NCI-H1092 (cell line): ENCODE data around the gene MFAP1.
A peak's percentile ranks its signal among the peaks of the same experiment; 100 is the strongest.
"Not testable (repeated sequence)": the region's sequence is repeated elsewhere in the genome, so short reads cannot be mapped to it uniquely, and the experiment has no call there.

Experiments
- DNase-seq: peaks from one replicate; lab custom pipeline; 2025; lab: John Stamatoyannopoulos, UW

The MFAP1 gene

DNA sequence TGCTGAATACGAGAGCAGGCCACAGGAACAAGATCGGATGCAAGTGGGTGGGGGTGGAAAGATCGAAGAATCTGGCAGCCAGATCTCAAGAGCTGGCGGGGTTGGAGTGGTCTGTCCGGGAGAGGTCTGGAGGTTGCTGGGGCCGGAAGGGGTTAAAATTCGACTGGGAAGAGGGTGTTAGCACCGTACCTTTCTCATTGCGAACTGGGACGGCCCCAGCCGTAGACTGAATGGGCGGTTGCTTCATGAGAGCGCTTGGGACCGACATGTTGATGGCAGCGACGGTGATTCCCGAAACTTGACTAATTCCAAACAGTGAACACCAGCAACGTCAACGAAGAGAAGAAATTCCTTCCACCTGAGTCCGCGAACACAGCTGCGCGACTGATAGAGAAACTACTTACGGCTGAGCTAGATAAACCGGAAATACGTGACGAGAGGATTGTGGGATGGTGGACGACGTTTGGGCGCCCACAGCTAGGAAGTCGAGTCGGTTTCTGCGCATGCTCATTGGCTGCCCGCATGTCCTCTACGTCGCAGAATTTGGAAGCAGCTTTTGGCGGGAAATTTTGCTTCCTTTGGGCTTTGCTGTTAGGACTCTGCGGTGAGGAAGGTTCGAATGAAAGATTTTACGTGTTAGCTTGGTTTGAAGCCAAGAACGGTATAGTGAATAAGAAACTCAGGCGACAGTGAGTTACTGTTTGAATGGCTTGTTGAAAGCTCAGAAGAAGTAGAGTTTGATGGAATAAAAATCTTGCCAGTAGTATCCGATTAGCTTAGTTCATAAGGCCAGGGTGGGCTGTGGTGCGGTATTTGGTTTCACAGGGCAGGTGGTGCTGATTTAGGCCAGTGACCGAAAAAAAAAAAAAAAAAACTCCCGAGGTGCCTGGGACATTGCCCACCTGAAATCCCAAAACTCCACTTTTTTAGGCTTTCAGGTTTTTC is at the start of gene MFAP1:
Gene MFAP1 (minus strand): TSS at position 389 of the 945 bp plus-strand sequence. CDS start 121 bp downstream, at position 268.
- peak; percentile 91 for DNase-seq

DNA sequence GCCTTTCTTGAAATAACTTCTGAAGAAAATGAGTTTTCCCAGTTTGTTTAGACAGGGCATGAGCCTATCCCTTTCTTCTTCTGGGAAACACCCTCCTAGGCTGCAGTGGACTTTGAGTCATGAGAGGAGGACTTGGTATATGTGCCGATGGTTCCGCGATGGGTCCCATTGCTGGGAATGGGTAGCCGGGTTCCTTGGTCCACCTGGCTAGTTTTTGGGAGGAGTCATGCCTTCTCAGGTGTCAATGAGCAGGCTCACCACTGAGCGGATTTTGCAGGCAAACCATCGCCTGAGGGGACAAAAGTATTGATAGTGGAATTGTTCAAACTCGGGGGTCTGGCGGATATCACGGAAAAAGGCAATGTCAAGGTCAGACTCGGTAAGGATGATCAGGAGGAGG is 49.2 kb upstream of the MFAP1 start:
- no peak for DNase-seq

GRCh38 chr15:43872416-43873020 is 48.0 kb upstream of the MFAP1 start:
- DNase-seq: no peak

GRCh38 chr15:43871835-43872234 is 47.3 kb upstream of the MFAP1 start:
- DNase-seq: no peak

DNA sequence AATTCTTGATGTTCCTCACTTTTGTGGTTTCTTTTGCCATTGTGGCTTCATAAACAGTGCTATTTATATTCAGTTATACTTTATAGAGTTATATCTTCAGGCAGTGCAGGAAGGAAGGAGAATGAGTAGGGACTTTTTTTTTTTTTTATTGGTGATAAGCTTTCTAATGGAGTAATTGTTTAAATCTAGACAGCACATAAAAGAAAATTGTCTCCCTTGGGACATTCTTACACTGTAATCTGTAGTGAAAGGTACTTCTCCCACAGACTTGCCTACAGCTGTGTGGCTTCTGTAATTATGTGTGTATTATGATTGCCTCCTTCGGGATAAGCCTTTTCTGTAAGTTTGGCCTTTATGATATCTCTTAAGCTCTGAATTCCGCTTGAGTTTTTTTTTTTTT is 43.9 kb upstream of the MFAP1 start:
- no peak for DNase-seq

DNA sequence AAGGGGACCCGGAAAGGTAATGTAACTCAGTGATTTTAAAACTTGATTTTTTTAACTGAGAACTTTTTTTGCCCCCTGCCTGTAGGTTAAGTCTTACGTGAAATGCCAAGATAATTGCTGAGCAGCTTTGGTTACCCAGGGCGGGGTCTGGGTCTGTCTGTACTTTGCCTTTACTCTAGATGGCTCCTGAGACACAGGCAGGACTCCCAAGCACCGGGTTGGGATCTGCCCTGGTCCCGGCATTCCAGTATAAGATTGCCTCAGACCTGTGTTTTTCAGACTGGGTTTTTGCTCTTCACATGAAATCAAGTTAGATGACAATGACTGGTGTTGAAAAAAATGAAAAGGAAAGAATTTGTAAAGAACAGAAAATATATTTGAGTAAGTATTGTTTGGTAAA is 42.6 kb upstream of the MFAP1 start:
- DNase-seq: no peak

- DNase-seq: not testable (repeated sequence)
Measured at GRCh38 chr15:43866636-43867035, 42.1 kb upstream of the MFAP1 start.

DNA sequence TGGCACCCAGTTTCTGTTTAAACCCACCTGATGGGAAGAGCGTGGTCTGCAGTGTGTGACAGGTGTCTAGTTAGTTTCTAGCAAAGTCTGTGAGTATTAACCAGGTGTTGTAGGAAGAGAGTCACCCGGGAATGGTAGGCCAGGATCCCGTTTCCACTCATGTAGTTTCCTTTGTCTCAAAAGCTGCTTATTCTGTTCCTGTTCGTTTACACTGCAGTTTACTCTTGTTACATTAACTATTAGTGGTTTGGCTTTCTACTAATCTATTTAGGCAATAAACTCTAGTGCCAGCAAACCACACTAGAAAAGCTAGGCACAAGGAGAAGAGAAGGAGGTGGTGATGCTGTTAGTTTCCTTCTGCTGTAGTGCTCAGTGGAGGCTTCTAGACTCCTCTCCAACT is 35.1 kb upstream of the MFAP1 start:
- DNase-seq: no peak

GRCh38 chr15:43854801-43855200 is 30.3 kb upstream of the MFAP1 start:
- DNase-seq: no peak

- DNase-seq: no peak
Measured at GRCh38 chr15:43852607-43853006, 28.1 kb upstream of the MFAP1 start.

DNA sequence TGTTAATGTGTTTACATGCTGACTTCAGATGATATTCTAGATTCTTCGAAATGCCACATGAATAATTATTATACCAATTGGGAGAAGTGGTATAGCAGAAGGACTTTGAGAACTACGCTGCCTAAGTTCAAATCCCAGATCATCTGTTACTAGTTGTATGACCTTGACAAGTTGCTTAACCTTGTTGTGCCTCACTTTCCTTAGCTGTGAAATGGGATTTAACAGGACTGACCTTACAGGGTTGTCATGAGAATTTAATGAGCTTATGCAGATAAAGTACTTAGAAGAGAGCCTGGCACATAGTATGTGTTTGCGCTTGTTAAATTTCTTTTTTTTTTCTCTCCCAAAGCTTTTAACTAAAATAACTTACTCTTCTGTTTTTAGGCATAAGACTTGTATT is 26.8 kb upstream of the MFAP1 start:
- no peak for DNase-seq

- no peak for DNase-seq
Measured at GRCh38 chr15:43845421-43845820, 20.9 kb upstream of the MFAP1 start.

GRCh38 chr15:43832485-43832884 is 8.0 kb upstream of the MFAP1 start:
- not testable (repeated sequence) for DNase-seq

DNA sequence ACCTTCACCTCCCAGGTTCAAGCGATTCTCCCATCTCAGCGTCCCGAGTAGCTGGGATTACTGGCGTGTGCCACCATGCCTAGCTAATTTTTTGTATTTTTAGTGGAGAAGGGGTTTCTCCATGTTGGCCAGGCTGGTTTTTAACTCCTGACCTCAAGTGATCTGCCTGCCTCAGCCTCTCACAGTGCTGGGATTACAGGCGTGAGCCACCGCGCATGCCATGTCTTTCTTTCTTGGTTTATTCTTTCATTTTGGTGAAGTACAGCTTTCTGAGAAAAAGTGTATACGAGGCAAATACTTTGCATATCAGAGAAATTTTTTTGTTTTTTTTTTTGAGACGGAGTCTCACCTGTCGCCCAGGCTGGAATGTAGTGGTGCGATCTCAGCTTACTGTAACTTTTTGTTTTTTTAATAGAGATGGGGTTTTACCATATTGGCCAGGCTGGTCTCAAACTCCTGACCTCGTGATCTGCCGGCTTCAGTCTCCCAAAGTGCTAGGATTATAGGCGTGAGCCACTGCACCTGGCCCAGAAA is 7.1 kb upstream of the MFAP1 start:
- DNase-seq: not testable (repeated sequence)

GRCh38 chr15:43830691-43831275 is 6.3 kb upstream of the MFAP1 start:
- DNase-seq: not testable (repeated sequence)

- DNase-seq: not testable (repeated sequence)
Measured at GRCh38 chr15:43829951-43830540, 5.6 kb upstream of the MFAP1 start.

GRCh38 chr15:43828061-43828657 is 3.7 kb upstream of the MFAP1 start:
- DNase-seq: no peak

DNA sequence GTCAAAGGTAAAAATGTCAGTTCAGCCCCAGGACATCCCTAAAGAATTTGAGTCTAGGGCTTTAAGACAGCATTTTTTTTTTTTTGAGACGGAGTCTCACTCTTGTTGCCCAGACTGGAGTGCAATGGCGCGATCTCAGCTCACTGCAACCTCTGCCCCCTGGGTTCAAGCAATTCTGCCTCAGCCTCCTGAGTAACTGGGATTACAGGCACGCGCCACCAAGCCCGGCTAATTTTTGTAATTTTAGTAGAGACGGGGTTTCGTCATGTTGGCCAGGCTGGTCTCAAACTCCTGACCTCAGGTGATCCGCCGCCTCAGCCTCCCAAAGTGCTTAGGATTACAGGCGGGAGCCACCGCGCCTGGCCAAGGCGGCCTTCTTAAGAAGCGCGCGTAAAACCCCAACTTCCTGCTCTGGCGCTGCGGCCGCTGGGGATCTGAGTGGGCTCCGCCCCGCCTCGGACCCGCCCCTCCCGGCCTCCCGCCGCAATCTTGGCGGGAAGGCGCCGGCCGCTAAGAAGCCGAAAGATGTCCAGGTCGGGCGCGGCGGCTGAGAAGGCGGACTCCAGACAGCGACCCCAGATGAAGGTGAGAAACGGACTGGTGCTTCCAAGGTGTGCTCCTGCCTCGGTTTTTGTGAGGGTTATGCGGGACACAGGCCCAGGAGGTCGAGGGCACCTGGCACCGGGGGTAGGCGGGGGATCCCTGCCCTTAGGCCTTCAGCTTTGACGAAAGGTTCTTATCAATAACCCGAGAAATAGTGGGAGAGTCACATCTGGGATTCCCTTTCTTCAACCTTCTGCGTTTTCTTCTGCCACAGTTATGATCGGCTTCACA is 2.2 kb upstream of the MFAP1 start, which contains the start of gene WDR76:
Gene WDR76 (plus strand): TSS at position 495 of the 834 bp plus-strand sequence. CDS start 31 bp downstream, at position 526.
- DNase-seq: peak; percentile 71

- DNase-seq: no peak
Measured at GRCh38 chr15:43826029-43826507, 1.6 kb upstream of the MFAP1 start.

GRCh38 chr15:43825305-43825704 is 815 bp upstream of the MFAP1 start:
- not testable (repeated sequence) for DNase-seq

DNA sequence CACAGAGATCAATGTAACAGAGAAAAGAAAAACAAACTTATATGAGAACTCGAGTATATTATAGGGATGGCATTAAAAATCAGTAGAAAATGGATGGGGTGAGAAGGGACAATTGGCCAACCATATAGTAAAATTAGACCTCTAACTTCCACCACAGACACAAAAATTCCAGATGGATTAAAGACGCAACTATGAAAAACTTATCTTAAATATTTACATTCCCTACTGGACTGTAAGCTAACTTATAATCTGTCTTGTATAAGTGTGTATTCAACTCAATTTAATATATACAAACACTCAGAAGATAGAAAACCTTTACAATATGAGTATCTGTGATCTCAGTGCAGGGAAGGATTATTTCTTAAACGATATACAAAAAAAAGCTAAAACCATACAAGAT is 3.0 kb downstream of the MFAP1 start:
- DNase-seq: no peak
